K562 treated with DMSO at 1 percent for 4 hours (cell line): ENCODE data around the gene CUL1. TPM values are rescaled to one million over a fixed set of nuclear protein-coding genes. Genes with fewer than 3 reads are reported as not detected.

ENCODE experiments used
- total RNA-seq: library from RNA; unstranded; fragments of 300-600 nt; gene quantifications from 2 replicates; pipeline ENCODE4 v1.2.3, GENCODE V29; 2022; ENCODE audit not compliant: insufficient read depth

The CUL1 gene
- total RNA-seq = 51.3 and 52.5 TPM in 2 replicates

GRCh38 chr7:148698397-148699023 is at the start of gene CUL1:
TSS of gene CUL1 (plus strand) at chr7:148698903. CDS start at chr7:148730123, 31,220 bp downstream.

Other genes with a start within 250 kb of the CUL1 start
- not detected in 2 replicates for gene C7orf33, start 108.1 kb upstream of the CUL1 start, total RNA-seq
- gene EZH2, start 185.4 kb downstream of the CUL1 start, total RNA-seq = 46.6 and 65.5 TPM in 2 replicates